GM19025 (cell line): ENCODE measurements around the gene SYDE1.

Source experiments
- ATAC-seq: cut with Tn5 transposase; IDR thresholded peaks from one replicate; pipeline ENCODE4 v1.9.1; 2021; ENCODE audit warnings: mild to moderate bottlenecking, low read depth, moderate library complexity; ENCODE audit not compliant: unreplicated experiment

Gene SYDE1

DNA sequence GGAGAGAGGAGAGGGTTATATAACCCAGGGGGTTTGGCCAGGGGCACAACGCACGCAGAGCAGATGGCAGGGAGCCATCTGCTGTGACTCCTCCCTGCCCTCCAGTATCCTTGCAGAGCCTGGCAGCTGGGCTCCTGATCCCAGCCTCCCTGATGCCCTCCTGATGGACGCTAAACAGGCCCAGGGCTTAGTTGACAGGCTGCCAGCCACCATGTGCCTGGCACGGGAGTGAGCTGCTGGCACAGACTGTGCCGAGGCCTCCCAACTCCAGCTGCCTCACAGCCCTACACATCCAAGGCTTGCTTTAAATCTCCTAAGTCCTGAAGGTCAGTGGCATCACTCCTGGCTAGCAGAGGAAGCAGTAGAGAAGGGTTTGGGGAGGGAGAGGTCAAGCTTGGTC, 16.7 kb downstream of the SYDE1 start:
- no peak for ATAC-seq

DNA sequence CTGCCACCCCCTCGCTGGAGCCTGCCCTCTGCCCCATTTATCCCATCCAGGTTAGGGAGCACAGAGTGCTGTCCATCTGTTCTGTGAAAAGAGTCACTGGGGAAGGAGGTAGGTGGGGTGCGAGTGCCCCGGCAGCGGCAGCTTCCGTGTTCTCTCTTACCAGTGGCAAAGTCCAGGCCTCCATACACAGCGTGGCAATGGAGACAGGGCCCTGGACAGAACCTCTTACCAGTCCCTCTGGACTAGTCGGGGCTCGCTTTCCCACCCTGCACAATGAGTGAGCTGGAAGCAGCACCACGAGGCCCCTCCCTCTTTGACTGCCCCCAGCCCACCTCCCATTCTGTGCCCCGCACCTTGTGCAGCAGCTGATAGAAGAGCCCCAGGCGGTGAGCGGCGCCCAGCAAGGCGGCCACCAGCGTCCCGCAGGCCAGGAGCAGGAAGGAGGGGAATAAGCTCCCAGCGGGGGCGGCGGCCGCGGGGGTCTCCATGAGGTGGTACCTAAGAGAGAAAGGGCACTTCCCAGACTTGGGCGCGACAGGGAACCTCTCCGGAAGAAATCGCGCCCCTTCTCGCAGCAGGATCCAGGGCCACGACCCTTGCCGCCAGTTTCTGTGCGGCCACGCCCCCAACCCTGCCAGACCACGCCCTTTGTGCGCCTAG, 17.5 kb downstream of the SYDE1 start:
- no peak for ATAC-seq

DNA sequence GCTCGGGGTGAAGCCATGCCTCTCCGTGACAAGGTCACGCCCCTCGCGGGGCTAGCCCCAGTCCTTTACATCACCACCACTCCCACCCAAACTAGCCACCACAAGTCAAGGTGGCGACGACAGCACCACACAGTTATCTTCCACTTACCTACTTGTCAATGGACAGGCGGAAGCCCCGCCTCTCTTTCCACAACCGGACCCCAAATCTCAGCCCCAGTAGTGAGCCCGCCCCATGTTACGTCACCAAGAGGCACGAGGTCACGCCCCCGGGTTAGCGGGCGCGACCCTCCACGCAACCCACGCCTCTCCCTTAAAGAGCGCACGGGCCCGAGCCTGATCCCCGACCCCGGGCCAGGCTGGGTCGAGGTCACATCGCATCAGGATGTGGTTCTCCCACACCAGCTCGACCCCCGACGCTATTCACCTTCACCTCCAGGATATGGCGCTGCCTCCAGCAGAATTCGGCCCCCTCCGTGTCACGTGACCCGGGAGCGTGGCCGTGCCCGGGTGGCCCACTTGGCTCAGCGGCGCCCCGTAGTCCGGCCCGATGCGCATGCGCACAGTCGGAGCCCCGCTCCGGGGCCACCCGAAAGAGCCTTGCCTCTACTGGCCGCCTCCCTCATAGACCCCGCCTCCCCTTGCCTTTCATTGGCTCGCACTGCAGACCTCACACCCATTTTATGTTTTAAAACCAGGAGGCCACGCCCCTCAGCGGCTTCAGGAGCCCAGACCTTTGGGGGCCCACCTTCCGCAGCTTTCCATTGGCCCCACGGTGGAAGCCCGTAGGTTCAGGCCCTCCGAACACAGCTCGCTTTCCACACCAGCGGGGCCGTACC, 18.2 kb downstream of the SYDE1 start:
- ATAC-seq: peak; percentile 90

DNA sequence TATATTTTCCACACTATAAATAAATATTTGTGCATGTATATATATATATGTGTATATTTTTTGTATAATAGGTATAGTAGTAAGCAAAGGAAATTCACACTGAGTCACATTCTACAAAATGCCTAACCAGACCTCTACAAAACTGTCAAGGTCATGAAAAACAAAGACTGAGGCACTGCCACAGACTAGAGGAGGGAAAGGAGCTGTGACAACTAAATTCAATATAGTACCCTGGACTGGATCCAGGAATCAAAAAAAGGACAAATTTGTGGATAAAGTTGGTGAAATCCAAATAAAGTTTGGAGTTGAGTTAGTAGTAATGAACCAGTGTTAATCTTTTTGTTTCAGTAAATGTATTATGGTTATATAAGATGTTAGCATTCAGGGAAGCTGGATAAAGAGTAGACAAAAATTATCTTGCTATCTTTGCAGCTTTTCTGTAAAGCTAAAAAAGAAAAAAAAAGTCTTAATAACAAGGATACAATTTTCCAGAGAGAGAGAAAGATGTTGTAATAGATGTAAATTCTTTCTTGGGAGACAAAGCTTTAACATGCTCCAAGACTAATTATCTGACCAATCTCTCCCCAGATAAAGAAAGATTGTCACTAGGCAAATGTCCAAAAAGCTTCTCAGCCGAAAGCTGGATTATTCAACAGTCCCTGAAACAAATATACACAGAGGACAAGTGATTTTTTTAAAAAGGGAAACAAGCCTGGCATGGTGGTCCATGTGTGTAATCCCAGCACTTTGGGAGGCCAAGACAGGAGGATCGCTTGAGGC, 19.1 kb downstream of the SYDE1 start:
- ATAC-seq: no peak

DNA sequence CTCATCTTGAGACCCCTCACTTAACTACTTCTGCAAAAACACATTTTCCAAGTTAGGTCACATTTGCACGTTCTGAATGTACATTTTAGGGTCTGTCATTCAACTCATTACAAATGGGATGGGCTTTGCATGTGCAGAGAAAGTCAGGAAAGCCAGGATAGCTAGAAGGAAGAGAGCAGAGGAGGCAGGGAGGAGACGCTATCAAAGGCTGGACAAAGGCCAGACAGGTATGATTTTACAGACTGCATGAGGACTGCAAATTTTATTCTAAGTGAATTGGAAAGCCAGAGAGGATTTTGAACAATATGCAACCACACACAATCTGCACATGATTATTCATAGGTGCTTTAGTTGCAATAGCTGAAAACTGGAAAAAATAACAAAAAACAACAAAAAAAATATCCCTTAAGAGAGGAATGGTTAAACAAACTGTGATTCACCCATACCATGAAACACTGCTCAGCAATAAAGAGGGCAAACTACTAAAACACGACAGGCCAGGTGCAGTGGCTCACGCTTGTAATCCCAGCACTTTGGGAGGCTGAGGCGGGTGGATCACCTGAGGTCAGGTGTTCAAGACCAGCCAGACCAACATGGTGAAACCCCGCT, 21.1 kb downstream of the SYDE1 start:
- no peak for ATAC-seq

DNA sequence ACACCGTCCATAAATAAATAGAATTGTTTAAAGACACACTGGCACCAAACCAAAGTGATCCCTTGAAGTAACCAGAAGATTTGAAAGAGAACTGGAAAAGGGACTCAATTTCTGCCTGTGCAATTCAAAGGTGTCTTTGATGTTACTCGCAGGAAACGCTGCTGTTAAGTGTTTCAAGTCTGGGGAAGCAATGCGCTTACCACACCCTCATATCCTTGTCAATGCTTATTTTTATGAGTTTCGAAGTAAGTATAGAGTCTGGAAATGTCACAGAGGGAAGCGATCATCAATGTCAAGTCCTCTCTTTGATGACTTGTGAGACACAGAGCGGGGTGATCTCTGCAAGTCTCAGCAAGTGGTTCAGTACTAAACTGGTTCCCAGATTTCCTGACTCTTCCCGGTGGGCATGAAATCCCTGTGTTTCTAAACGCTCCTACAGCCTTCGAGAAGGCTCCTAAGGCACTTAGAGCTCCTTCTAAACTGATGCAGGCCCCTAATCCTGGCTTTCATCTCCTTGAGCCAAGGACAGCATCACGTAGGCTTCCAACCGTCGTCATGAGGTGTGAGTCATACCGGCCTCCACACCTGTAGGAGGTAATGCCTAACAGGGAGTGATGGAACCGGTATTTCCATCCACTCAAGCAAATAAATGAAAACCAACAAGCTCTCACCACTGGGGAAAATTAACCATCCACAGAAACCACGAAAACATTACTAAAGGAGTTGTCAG, 22.8 kb downstream of the SYDE1 start:
- ATAC-seq: no peak

DNA sequence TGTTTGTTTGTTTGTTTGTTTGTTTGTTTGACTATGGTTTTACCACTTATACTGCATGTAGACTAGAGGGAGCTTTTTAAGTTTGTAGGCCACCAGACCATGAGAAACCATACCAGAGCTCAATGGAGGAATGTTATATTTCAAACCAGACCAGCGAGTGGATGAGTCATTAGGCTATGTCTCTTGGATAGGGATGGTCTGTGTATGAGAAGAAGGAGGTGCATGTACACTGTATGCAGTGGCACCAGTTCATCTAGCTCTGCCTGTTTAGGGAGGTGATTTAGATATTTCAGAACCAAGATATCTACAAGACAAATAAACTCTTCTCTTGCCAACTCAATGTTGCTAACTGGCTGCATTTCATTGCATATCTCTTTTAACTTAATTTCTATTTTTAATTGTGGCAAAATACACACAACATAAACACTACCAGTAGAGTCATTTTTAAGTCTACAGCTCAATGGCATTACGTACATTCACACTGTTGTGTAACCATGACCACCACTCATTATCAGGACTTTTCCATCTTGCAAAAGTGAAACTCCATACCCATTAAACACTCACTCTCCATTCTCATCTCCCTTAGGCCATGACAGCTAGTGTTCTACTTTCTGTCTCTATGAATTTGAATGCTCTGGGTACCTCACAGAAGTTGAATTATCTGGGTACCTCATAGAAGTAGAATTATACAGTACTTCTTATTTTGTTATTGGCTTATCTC, 29.2 kb downstream of the SYDE1 start:
- ATAC-seq: no peak

DNA sequence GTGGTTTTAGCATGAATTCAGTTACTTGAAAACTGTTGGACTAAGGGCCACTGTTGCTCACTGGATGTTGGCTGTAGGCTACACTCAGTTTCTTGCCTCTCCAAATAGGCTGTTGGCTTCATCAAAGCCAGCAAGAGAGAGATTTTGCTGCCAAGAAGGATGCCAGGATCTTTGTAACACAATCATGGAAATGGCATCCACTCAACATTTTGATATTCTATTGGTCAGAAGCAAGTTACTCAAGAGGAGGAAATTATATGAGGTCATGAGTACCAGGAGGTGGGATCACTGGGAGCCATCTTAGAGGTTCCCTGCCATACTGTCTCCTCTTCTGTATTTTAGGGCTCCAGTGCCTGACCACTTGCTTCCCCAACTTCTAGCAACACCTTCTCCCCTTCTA, 30.6 kb downstream of the SYDE1 start:
- ATAC-seq: no peak

DNA sequence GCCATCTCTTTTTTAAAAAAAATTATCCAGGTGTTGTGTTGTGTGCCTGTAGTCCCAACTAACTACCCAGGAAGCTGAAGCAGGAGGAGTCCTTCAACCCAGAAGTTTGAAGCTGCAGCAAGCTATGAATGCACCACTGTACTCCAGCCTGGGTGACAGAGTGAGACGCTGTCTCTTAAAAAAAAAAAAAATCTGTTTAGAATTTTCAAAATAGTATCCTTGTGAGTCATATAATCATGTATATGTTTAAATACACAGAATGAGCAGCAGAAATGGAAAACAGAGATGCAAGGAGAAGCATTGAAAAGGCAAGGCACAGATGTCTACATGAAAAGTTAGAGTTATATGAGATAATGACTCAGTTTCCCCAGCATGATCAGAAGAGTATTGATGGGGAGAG, 31.2 kb downstream of the SYDE1 start:
- no peak for ATAC-seq

DNA sequence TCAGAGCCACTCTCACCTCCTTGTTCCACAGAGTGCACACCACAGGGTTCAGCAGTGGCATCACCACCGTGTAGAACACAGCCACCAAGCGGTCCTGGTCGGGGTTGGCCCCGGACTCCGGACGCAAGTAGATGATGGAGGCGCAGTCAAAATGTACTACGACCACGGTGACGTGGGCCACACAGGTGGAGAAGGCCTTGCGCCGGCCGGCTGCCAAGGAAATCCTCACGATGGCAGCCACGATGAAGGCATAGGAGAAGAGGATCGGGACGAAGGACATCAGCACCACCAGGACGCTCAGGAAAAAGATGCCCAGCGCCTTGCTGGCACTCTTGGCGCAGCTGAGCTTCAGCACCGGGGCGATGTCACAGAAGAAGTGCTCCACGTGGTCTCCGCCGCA, 33.9 kb downstream of the SYDE1 start:
- ATAC-seq: no peak

DNA sequence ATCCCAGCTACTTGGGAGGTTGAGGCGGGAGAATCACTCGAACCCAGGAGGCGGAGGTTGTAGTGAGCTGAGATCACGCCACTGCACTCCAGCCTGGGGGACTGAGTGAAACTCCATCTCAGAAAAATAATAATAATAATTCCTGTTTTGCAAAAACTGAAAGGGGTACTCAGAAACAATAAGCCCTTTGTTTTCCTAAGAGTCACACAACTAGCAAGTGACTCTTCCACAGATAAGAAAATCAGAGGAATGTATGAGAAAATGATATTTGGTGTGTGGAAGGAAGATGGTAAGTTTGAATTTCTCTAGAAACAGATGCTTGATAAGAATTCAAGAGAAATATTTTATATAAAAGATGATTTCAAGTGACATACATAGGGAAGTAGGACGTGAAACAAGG, 35.1 kb downstream of the SYDE1 start:
- ATAC-seq: no peak

DNA sequence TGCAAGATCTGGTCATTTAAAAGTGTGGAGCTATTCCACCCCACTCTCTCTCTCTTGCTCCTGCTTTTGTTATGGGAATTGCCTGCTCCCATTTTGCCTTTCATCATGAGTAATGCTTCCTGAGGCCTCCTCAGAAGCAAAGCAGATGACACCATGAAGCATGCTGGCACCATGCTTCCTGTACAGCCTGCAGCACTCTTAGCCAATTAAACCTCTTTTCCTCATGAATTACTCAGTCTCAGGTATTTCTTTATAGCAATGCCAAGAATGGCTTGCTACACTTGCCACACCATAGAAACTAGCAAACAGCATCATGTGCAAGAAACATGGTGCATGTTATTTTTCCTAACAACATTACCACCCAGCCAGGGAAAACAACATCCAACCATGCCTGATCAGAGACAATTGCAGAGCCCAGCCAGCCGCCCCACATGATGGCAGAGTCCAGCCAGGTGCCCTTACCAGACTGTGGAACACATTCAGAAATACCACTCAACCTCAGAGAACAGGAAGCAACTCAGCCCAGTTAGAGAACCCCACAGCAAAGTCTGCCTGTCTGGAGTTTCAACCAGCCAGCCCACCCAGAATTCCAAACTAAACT, 36.9 kb downstream of the SYDE1 start:
- no peak for ATAC-seq

DNA sequence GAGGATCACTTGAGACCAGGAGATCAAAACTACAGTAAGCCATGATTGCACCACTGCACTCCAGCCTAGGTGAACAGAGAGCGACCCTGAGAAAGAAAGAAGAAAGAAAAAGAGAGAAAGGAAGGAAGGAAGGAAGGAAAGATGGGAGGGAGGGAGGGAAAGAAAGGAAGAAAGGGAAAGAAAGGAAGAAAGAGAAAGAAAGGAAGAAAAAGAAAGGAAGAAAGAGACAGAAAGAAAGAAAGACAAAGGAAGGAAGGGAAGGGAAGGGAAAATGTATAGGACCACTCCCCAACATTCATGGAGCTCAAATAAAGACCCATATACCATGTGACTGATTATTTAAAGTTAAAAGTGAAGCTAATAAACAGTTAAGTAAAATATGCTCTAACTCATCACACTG, 39.9 kb downstream of the SYDE1 start:
- no peak for ATAC-seq

DNA sequence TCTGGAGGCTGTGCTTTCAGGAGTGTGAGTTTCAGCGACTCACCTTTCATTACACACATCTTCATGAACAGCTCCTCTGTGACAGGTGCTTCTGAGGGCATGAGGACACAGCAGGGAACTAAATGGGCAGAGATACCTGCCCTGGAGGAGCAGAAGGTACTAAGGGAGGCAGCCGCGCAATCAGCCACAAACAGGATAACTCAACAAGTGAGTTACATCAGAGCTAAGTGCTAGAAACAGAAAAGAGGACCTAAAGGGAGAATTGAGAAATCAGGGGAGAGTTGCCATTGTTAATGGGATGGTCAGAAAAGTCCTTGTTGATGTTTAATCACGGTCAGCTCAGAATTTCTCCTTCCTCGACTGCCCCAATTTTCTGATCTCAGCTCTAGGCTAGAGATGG, 42.5 kb downstream of the SYDE1 start:
- no peak for ATAC-seq

DNA sequence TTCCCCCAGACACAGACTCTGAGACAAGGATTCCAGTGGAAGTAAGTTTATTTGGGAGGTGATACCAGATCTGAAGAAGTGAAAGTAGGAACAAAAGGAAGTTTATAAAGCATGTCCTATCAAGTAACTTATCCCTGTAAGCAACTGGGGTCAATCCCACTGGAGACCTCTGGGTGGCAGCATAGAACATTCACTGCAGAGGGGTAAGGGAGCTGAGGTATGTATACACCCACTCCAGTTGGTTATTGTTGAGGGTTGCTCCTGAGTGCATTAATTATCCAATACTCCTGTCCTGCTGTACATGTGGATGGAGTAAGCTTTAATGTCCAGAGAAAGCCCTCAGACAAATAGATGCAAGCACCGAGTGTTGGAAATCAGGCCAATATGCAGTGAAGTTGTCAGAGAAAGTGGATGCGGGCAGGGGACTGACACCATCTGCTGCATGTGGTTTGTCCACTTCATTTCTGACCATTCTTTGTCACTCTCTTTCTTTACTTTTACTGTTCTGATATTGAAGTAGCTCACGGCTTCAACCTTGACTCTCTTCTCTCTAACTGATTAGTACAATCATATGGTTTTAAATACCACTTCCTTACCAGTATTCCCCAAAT, 46.9 kb downstream of the SYDE1 start:
- no peak for ATAC-seq

DNA sequence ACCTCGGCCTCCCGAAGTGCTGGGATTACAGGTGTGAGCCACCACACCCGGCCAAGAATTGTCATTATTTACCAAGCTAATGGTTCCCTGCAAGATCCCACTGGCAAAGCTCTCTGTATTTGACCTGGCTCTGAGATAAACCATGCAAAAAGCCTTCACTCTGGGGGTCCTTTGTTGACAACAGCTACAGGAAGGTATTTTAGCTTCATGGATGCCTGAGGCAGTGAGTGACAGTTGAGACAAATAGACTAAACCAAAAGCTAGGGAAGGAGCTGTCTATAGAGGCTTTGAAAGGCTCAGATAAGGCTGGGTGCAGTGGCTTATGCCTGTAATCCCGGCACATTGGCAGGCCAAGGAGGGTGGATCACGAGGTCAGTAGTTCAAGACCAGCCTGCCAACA, 48.1 kb downstream of the SYDE1 start:
- no peak for ATAC-seq

DNA sequence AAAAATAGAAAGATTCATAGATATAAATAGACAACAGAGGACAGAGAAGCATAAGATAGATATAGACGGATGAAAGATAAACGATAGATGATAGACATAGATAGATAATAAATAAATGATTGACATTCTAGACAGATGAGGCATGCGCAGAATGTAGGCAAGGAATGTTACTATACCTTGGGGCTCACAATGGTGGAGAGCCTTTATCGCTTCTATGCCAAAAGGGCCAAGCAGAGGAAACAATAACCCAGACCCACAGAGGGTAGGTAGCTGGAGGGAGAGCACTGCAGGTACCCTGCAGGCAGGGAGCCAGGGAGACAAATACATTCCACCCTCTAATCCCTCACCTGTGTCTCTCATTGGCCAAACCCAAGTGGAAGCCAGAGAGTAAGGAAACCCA, 49.2 kb downstream of the SYDE1 start:
- ATAC-seq: no peak

DNA sequence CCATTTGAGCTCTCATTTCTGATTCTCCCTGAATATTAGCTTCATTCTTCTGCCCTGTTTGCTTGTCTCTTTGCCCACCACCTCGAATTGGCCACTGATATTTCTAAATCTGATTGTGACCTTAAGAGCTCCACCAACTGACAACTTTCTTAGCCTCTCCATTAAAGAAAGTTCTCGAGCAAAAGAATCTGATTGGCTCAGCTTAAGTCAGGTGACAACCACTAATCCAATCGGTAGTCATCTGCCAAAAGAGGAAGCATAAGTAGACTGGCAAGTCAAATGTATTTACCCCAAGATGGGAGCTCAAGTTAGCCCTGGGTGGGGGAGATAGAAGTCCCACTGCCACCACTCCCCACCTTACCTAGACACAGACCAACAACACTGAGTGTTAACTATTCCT, 52.0 kb downstream of the SYDE1 start:
- no peak for ATAC-seq
